ENCODE measurements around the gene MTHFD2.
"Not testable (repeated sequence)": the region's sequence is repeated elsewhere in the genome, so short reads cannot be mapped to it uniquely, and the experiment has no call there.

MTHFD2 gene

GRCh38 chr2:74198023-74198460 lies 373 bp upstream of the MTHFD2 start:
- DNase-seq: no peak

GRCh38 chr2:74199275-74199701 lies 873 bp downstream of the MTHFD2 start:
- no peak for DNase-seq

GRCh38 chr2:74199871-74200305 lies 1.5 kb downstream of the MTHFD2 start:
- no peak for DNase-seq

- no peak for DNase-seq
Observed at GRCh38 chr2:74201196-74201595, 2.8 kb downstream of the MTHFD2 start.

GRCh38 chr2:74201596-74201995 lies 3.2 kb downstream of the MTHFD2 start:
- peak; percentile 76 for DNase-seq

- no peak for DNase-seq
Observed at GRCh38 chr2:74204436-74204835, 6.0 kb downstream of the MTHFD2 start.

GRCh38 chr2:74205113-74205512 lies 6.7 kb downstream of the MTHFD2 start:
- no peak for DNase-seq

GRCh38 chr2:74205596-74205995 lies 7.2 kb downstream of the MTHFD2 start:
- DNase-seq: no peak

GRCh38 chr2:74206180-74206688 lies 7.8 kb downstream of the MTHFD2 start:
- DNase-seq: peak; percentile 85

- no peak for DNase-seq
Observed at GRCh38 chr2:74212702-74213410, 14.4 kb downstream of the MTHFD2 start.

- not testable (repeated sequence) for DNase-seq
Observed at GRCh38 chr2:74215771-74216170, 17.4 kb downstream of the MTHFD2 start.

- no peak for DNase-seq
Observed at GRCh38 chr2:74216642-74217041, 18.2 kb downstream of the MTHFD2 start.

- DNase-seq: no peak
Observed at GRCh38 chr2:74219846-74220486, 21.6 kb downstream of the MTHFD2 start.

GRCh38 chr2:74221091-74221490 lies 22.7 kb downstream of the MTHFD2 start:
- DNase-seq: no peak

GRCh38 chr2:74221604-74222299 lies 23.3 kb downstream of the MTHFD2 start:
- DNase-seq: no peak

GRCh38 chr2:74222300-74222650 lies 23.9 kb downstream of the MTHFD2 start:
- no peak for DNase-seq

GRCh38 chr2:74223941-74224770 lies 25.7 kb downstream of the MTHFD2 start:
- DNase-seq: peak; percentile 28

- DNase-seq: no peak
Observed at GRCh38 chr2:74225698-74226459, 27.5 kb downstream of the MTHFD2 start.

- DNase-seq: no peak
Observed at GRCh38 chr2:74226648-74227213, 28.3 kb downstream of the MTHFD2 start.

GRCh38 chr2:74227646-74228045 lies 29.2 kb downstream of the MTHFD2 start:
- no peak for DNase-seq

- DNase-seq: no peak
Observed at GRCh38 chr2:74228772-74229171, 30.4 kb downstream of the MTHFD2 start.

GRCh38 chr2:74229865-74230264 lies 31.4 kb downstream of the MTHFD2 start:
- DNase-seq: not testable (repeated sequence)
